Measurements from ENCODE around the gene EXOC2.
"Not testable (repeated sequence)": the region's sequence is repeated elsewhere in the genome, so short reads cannot be mapped to it uniquely, and the experiment has no call there.

The EXOC2 gene

DNA sequence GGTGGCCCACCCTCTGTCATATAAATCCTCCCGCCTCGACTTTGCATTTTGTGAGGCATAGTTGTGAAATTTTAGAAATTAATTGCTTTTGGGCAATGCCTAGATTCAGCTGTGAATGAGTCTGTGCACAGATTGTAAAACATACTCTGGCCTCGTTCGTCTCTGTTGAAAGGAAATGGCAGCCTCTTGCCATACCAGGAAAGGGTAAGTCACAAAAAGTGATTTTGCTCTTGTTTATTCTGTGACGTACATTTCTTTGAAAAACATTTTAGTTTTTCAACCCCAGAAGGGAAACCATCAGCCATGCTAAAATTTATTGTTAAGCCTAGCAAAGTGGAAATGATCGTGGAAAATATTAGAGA lies 15.3 kb upstream of the EXOC2 start:
- DNase-seq = no peak

DNA sequence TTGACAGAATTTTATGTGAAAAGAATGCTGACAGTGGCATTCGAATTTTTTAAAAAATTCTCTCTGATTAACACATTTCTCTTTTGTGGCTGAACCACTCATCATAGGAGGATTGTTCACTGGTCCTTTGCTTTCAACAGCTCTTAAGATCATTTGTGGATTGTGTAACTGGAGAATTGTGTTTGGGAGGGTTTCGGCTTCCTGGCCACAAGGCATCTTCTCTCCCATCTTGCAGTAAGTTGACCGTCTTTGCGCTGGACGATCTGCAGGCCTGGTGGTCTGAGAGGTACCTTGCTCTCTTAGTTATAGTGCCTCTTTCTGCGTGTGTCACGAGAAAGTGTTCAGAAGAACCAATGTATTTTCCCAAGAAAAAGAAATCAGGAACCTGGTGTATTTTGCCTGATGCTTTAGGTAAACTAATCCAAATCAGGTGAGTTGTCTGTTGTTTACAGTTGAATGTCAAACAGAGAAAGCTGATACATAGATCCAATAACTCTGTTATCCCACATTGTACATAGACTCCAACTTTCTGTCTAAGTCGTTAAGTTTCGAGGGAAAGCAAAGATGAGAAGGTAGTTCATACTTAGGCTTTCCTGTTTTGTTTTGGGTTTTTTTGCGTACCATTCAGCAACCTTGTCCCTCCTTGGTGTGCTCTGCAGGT lies 14.8 kb upstream of the EXOC2 start:
- no peak for DNase-seq

DNA sequence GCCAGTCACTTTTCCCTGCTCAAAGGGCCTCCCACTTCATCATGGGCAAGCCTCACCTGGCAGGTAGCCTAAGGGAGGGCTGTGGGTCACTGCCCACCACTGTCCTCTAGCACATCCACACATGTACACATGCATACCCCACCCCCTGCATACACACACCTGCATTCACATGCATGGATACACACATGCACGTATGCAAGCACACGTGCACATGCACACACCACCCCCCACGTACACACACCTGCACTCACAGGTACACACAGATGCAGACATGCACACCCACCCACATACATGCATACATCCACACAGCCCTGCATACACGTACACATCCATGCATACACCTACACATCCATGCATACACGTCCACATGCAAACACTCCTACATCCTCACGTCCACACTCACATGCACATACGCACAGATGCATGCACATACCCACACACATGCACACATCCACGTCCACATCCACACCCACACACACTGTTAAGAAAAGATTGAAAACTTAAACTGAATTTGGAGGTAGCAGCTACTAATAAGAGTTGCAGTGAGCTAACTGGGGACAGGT lies 14.0 kb upstream of the EXOC2 start:
- no peak for DNase-seq

DNA sequence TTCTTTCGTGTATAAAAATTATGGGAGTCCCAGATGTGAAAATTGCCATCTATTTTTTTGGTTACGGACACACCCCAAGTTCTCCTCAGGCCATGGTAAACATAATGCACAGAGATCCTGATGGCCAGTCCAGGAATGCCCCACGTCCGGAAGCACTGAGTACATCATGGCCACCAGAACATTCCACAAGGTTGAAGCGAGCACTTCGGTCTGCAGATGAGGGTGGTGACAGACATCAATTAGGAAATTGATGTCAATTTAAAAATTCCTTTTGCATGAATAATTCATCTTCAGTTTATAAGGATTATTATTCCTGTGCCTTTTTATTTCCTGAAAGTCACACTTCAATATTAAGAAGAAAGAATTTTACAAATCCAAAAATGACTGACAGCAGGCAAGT lies 13.2 kb upstream of the EXOC2 start:
- DNase-seq = no peak

DNA sequence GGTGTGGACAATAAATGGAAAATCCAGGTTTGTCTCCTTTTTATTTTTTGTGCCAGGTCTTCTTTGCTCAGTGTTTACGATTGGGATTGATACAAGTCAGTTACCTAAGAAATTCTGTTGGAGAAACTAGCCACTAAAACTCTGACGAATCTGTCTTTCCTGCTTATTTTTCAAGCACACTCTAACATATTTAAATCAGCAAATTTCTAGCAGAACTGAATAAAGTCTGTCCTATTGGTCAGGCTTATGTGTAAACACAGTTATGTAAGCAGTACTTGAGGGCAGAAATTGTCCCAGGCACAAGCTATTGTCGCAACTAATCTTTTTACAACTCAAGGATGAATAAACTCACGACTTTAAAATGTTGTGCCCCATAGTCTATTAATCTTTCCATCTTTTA lies 12.1 kb upstream of the EXOC2 start:
- DNase-seq = no peak

DNA sequence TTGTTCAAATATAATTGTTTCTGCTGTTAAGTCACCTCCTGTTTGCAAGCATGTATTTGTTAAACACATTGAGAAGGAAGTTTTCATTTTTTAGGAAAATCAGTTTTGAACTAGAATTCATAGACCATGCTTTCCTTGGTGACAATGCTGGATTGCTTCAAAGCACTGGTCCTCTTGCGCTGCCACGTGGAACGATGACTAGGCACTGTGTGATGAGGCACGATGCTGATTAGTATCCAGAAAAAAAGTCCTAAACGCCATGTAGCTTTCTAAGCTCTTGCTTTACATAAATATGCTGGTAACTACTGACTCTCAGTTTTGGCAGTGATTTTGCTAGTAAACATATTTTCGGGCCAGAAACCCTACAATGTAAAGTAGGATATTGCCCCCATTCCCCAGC lies 11.1 kb upstream of the EXOC2 start:
- DNase-seq = no peak

DNA sequence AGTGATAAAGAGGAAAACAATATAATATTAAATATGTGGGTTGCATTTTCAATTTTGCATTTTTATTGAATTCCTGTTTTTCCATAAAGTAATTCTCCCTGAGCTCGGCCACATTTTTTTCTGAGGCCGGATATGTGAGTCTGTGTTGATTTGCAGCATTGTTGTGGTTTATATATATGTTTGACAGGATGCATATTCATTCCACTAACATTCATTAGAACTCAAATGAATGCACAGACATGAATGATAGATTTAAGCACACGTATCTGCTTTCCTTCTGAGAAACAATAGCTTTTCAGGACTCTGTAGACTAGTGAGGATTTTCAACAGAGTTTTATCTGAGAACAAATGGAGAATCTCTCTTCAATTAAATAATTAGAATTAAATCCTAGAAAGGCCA lies 10.6 kb upstream of the EXOC2 start:
- no peak for DNase-seq

DNA sequence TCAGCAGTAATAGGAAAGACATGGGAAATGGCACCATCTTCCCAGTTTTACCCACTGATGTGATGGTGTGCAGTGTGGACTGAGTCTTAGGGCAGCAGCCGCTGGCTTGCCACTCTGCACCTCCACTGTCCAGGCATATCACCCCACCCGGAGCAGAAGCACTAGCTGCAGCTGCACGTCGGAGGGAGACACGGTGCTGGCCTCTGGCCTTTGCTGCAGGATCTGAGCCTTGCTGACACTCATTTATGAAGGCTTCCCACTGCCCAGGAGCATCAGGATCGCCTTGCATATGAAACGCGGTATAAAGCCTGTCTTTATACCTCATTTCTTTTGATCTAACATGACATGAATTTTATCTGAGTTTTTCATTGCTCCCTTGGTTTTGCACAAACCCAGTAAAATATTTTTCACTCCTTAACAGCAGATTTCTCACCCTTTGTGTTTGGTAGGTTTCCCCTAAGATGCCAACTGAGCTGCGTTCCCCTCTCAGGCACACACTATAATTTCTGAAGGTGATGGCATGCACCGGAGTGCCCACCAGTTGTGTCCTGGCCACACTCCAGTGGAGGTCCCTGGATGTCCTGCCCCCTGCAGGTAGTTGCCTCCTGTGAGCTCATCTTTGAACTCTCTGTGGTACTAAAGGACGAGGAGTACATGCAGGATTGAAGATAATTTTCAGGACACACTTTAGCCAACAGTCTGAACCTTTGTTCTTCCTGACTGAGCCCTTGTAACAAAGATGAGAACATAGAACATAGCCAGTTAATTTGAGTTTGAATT lies 9.0 kb upstream of the EXOC2 start:
- DNase-seq = no peak

DNA sequence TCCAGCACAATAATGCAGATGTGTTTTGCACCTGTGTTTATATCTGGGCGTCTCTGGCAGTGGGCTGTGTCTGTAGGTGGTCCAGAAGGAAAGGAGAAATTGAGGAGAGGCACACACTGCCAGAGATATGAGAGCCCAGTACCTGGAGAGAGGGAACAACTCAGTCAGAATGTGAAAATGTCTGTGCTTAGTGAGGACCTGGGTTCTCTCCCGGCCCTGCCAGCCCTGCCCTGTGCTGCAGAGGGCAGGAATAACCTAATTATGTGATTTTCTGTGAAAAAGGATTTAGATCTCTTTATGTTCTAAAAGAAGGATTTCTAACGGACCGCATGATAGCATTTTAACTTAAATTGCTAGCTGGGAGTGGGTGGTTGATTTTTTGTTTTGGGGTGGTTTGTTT lies 8.3 kb upstream of the EXOC2 start:
- DNase-seq = no peak

DNA sequence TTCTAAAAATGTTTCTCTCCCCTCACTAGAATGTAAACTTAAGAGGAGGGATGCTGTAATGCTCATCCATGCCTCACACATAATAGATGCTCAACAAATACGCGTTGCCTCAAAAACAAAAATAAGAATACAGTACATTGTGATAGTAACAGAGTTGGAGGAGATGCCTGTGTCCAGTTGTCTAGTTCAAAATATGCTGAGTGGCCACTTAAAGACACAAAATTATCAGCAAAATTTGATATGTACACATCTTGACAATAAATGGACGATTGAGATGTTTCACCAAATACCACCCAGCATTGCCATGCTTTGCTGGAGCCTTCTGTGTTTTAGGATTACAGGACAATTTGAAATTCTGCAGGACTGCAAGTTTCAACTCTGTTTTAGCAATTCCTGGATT lies 7.6 kb upstream of the EXOC2 start:
- DNase-seq = no peak

DNA sequence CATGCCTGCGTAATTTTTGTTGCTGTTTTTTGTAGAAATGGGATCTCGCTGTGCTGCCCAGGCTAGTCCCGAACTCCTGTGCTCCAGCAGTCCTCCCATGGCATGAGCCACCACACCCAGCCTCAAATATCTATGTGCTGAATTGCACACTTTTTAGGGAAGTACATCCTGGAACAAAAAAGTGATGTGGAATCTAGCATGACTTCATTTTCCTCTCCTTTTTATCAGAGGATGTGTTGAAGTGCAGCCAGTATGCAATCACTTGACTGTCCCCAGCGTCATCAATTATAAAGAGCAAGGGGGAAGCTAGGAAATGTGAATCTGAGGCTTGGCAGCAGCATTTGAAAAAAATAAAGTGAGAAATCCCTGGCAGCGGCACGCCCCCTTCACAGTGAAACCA lies 6.4 kb upstream of the EXOC2 start:
- no peak for DNase-seq

DNA sequence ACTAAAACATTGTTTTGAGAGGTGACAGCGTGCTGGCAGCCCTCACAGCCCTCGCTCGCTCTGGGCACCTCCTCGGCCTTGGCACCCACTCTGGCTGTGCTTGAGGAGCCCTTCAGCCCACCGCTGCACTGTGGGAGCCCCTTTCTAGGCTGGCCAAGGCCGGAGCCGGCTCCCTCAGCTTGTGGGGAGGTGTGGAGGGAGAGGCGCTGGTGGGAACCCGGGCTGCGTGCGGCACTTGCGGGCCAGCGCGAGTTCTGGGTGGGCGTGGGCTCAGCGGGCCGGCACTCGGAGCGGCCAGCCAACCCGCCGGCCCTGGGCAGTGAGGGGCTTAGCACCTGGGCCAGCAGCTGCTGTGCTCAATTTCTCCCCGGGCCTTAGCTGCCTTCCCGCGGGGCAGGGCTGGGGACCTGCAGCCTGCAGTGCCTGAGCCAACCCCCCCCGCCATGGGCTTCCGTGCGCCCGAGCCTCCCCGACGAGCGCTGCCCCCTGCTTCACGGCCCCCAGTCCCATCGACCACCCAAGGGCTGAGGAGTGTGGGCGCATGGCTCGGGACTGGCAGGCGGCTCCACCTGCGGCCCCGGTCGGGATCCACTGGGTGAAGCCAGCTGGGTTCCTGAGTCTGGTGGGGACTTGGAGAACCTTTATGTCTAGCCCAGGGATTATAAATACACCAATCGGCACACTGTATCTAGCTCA lies 1.6 kb upstream of the EXOC2 start:
- not testable (repeated sequence) for DNase-seq

DNA sequence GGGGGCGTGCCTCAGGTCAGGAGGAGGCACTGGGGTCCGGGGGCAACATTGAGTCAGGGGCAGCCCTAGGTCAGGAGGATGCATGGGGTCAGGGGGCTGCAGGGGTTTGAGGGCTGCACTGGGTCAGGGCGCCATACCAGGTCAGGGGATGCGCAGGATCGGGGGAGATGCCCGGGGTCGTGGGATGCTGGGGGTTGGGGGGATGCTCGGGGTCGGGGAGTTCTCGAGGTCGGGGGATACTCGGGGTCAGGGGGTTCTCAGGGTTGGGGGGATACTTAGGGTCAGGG lies 727 bp upstream of the EXOC2 start:
- DNase-seq = no peak

DNA sequence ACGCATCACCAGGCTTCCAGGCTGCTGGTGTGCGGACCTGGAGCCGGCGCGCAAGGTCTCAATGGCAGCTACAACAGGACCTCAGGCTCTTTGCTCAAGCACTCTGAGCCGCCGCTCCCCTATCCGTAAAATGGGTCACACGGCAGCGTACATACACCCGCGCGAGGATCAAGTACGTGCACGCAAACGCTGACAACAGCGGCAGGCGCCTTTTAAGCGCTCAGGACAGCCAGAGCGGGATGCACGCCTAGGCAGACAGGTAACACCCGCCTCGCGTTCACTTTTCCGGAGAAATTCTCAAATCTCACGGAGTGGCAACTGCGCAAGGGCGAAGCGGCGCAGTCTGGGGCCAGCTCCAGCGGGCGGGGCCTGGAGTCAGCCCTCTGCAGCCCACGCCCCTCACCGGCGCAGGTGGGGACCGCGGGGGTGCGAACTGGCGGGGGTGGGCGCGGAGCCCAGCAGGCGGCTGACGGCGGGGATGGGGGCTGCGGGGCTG lies 535 bp downstream of the EXOC2 start:
- DNase-seq = peak; percentile 56

DNA sequence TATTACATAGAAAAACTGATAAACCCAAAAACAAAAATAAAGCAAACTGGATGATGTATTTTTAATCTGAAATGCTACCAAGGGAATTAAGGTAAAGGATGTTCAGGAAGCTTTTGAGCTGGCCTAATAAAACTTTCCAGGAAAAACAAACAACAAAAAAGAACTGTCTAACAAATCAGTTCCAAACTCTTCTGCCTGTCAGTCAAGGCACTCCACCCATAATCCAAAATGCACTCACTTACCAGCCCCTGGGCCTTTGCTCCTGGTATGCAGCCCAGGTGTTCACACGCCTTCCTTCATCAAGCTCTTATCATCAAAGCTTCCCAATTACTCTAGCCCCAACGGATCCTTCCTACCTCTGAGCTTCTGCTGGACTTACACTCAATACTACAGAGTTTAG lies 3.7 kb downstream of the EXOC2 start:
- DNase-seq = no peak

DNA sequence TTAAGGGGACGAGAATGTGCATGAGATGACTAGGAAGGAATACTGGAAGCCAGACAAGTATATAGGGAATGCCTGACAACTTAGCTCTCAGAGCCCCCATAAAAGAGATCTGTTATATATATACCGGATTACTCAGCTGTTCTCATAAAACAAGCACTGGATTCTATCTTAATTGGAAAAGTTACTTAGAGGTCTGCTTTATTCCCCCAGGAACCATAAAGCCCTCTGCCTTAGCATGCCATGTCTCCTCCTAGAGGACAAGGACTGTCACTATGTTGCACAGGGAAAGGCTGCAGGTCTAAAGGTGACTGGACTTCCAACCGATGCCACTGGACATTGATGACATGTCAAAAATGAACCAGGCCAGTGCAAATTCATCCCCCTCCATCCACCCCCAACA lies 6.4 kb downstream of the EXOC2 start:
- DNase-seq = no peak

DNA sequence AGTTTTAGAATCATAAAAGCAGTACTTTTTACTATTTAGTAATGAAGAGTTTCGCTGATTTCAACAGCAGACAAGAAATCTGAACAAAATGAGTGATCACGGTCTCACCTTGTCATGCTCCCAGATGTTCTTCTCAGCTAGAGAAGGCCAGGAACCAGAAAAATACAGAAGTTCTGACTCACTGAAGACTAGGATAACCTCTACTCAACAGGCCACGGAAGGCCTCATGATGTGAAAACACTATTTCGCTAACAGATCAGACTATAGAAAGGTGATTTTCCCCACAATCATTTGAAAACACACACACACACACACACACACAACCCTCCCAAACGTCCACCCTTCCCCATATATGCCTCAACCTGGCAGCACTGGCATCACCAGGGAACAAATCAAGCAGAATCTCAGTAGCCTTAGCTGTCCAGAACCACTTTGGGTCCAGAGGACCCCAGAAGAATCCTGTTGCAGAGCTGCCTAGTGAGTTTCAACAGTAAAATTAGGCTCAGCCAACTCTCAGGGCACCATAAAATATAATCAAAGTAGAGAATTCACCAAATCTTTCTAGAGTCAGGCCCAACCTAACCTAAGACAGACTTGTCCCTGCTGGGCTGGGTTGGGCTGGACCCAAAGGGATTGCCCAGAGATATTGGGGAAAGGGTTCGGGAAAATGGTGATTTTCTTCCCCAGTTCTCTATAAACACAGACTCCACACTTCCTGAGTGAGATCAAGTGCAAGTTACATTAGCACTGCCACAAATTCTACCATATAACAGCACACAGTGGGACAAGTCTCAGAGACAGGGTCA lies 7.9 kb downstream of the EXOC2 start:
- no peak for DNase-seq

DNA sequence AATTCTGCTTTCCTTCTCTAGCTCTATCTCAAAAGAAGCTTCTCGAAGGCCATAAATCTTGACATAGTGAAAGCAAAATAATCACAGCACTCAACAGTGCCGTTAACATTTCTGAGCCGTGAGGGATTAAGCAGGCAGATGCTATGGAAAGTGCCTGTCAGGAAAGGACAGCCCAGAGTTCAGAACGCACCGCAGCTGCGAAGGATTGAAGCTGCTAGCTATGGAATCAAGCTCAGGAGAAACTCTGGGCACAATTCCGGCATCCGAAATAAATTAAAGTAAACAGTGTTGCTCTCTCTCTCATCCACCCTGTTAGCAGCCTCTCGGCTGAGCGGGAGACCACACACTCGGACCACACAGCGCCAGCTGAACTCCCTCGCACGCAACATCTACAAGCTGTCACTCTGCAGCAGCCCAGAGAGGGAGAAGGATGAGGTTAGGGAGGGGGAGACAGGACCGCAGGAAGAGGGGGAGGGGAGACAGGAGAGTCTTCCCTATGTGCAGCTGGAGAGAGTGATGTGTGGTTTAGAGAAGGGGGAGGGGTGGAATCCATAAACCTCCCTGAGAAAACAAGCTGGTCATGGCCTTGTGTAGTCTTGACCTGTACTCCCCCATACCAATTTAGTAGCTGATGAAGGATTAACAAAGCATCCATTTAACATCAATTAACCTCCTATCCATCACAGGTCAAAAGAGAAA lies 9.0 kb downstream of the EXOC2 start:
- DNase-seq = peak; percentile 74

DNA sequence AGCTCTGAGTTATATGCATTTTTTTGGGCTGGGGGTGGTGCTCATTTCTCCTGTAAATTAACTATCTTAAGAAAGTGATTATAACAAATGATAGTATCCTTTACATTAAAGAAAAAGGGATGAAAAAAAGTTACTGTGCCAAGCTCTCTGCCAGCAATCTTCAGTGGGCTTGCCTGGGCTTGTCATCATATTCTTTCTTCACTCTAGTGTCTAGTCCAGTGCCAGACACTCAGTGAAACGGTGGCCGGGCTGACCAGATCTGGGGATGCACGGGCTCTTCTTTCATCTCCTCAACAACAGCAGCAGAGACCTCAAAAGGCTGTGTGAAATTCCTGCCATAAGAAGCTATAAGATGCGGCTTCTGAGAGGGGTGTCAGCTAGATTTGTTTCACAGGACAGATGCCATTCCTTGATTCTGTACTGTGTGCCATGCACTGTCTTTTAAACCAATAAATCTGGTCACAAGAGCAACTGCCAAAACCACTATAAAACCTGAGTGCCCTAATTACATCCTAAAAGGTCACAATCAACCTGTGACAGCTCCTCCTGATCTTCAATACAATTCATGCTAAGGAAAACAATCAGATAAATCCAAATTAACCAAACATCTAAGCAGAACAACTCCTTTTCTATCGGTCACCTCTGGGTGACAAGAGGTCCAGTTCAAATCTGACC lies 12.1 kb downstream of the EXOC2 start:
- no peak for DNase-seq

DNA sequence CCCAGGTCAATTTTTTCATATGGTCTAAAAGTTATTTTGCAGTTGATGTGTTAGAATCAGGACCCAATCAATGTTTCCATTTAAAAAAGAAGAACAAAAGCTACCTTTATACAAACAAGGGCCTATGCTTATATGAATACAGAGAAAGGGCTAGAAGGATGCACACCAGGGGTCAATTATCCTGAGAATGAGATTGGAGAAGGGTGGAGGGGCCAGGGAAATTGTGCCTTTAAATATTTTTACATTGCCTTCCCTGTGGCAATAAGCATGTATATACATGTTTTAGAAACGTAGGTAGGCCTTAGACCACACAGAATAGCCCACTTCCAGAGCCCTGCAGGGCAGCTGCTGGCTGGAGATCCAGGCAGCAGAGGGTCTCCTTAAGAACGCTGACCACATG lies 12.7 kb downstream of the EXOC2 start:
- DNase-seq = no peak

DNA sequence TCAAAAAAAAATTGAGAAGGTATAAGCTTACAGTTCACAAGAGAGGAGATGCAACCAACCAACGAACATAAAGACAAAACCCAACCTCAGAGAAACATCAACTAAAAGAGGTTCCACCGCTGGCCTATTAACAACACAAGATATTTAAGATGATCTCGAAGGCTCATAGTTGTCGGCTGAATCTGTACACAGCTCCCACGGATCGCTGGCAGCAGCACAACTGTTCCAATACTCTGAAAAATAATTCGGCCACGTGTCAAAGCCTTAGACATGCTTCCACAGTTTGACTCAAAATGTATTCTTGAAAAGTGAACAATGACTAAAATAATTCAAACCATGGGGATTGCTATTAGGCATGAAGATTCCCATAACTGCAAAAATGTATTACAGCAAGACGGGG lies 13.7 kb downstream of the EXOC2 start:
- DNase-seq = no peak

DNA sequence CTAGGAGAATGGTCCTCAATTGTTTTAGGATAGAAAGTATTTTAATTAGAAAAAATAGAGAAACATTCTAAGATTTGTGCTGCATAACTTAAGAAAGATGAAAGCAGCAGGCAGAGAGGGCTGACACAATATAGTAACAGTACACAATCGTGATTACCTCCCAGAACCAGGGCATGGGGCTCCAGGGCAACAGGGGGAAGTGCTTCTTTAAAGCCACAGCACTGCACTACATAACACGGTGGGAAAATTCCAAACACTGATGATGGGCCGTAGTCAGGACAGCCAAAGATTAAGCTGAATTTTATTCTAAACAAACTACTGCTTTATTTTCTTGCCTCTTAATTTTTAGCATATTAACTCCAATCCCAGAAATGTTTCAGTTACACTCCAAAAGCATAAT lies 14.4 kb downstream of the EXOC2 start:
- DNase-seq = no peak

All from NCI-H1105 treated with DMSO at 0.1 percent for 48 hours (cell line).